NCI-H82 treated with DMSO at 0.1 percent for 48 hours (cell line): ENCODE measurements around the gene SPAG7.
"Not testable (repeated sequence)": the region's sequence is repeated elsewhere in the genome, so short reads cannot be mapped to it uniquely, and the experiment has no call there.

Experiments
- DNase-seq: peaks from one replicate; lab custom pipeline; 2025; ENCODE audit not compliant: unreplicated experiment; lab: John Stamatoyannopoulos, UW

Gene SPAG7

DNA sequence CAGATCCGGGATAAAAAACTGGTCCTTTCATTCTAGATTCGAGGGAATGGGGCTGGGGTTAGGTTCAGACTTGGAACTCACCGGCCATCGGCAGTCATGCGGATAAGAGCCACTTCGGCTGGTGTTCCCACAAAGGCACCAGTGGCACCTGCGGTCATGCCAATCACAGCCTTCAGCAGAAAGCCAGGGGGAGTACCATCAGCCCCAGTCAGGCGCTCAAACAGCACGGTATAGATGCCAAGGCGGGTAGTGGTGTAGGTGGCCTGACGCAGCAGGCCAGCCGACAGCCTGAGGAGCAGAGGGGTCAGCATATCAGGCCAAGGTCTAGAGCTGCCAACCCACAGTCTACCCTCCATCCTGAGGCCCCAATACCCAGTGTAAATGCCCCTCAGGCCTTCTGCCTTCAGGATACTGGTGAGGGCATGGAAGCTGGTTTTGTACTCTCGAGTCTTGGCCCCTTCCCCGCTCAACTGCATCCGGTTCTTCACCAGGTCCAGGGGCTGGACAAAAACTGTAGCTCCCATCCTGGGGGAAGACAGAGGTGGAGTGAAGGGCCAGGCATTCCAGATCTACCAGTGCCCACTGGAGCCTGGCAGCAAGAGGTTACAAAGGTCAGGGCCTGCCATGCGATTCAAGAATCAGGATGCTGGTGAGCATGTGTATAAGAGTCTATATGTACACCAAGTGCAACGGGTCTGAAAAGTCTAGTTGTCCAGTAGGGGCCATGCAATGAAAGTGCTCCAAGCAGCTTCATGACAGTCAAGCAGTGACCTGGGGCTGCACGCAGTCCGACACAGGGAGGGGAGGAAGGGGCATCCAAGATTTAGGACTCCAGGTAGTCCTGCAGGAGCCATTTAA is 28.7 kb downstream of the SPAG7 start:
- no peak for DNase-seq

DNA sequence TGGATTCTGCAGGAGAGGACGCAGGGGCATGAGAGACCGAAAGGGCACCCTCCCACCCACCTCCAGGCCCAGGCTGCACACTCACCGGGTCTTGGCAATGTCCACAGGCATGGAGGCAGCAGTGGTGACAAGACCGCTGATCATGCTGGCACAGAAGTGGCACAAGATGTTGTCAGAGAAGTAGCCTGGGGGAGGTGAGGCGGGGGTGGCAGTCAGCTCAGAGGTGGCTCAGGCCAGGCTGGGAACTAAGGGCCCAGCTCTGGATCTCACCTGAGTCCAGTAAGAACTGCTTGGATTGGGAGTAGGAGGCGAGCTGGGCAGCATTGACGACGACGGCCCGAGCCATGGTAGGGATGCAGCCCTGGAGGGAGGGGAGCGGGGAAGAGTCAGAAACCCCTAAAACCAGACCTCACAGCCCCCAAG is 29.5 kb downstream of the SPAG7 start:
- no peak for DNase-seq

DNA sequence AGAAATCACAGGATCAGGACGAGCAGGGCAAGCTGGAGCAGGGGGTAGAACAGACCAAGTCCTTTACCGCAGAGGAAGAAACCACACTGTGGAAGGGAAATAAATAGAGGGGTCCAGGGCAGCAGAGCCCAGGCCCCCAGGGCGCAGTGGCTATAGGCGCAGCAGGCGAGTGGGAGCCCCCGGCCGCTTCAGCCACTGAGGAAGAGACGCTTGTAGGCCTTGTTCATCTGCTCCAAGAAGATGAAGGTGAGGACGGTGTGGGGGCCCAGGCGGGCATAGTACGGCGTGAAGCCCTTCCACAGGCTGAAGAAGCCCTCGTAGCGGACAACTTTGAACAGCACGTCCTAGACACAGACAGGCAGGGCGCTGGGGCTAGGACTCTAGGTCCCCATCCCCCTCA is 30.1 kb downstream of the SPAG7 start:
- no peak for DNase-seq

DNA sequence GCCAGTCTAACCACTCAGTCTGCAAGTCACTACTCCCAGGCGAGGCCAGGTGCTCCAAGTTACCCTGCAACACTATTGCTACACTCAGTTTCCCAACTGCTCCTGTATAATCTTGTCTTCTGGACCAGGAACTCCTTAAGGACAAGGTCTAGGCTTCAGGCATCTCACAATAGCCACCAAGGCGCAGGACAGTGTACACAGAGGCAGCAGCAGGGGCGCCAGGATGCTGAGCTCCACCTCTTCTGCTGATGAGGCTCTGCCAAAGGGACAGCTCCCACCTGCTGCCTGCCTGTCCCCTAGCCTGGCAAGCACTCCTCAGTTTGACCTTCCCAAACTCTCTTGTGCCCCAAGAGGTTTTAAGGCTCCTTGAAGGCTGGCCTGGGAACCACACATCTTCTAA is 31.2 kb downstream of the SPAG7 start:
- DNase-seq, result no peak

DNA sequence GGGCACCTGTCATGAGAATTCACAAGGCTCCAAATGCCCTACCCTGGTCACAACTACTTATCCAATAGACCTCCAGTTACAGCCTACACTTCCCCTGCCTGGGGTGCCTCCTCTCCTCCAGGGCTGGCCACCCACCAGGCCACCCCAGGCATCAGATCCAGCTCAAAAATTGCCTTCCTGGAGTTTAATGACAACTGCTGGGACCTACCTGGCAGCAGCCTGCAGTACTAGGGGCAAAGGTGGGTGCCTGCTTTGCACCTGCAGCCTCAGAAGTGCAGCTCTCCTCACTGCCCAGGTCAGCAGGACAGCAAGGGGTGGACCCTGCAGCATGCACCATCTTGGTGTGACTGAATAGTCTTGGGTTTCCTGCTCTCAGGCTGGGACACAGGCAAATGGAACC is 32.0 kb downstream of the SPAG7 start:
- no peak for DNase-seq

DNA sequence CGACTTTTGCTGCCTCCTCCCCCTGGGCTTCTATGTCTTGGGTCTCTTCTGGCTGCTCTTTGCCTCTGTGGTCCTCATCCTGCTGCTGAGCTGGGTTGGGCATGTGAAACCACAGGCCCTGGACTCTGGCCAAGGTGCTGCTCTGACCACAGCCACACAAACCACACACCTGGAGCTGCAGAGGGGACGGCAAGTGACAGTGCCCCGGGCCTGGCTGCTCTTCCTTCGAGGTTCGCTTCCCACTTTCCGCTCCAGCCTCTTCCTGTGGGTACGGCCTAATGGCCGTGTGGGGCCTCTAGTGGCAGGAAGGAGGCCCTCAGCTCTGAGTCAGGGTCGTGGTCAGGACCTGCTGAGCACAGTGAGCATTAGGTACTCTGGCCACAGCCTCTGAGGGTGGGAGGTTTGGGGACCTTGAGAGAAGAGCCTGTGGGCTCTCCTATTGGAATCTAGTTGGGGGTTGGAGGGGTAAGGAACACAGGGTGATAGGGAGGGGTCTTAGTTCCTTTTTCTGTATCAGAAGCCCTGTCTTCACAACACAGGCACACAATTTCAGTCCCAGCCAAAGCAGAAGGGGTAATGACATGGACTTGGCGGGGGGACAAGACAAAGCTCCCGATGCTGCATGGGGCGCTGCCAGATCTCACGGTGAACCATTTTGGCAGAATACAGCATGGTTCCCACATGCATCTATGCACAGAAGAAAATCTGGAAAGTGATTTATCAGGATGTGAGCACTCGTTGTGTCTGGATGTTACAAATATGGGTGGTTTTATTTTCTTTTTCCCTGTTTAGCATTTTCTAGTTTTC is 33.2 kb downstream of the SPAG7 start:
- no peak for DNase-seq

DNA sequence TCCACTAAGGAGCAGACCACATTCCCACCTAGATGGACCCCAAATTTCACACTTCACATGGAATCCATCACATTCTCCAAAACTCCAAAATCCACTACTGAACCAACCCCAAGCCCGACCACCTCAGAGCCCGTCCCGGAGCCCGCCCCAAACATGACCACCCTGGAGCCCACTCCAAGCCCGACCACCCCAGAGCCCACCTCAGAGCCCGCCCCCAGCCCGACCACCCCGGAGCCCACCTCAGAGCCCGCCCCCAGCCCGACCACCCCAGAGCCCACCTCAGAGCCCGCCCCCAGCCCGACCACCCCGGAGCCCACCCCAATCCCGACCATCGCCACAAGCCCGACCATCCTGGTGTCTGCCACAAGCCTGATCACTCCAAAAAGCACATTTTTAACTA is 34.0 kb downstream of the SPAG7 start:
- no peak for DNase-seq

DNA sequence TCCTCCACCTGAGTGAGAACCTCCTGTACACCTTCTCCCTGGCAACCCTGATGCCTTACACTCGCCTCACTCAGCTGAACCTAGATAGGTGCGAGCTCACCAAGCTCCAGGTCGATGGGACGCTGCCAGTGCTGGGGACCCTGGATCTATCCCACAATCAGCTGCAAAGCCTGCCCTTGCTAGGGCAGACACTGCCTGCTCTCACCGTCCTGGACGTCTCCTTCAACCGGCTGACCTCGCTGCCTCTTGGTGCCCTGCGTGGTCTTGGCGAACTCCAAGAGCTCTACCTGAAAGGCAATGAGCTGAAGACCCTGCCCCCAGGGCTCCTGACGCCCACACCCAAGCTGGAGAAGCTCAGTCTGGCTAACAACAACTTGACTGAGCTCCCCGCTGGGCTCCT is 34.9 kb downstream of the SPAG7 start:
- no peak for DNase-seq

DNA sequence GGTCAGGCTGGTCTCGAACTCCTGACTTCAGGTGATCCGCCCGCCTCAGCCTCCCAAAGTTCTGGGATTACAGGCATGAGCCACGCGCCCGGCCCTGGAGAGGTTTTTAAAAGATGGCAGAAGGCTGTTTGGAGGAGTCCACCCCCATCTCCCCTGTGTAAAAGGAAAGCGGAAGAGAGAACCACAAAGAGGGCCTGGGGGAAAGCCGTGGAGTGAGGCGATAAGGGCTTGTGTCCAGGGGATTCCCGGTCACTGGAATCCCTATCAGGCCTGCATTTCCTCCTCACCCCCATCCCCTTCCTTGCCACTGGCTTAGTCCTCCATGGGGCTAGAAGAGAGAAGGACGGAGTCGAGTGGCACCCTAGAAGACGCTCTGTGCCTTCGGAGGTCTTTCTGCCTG is 35.7 kb downstream of the SPAG7 start, which contains the start of gene GP1BA:
Gene GP1BA, plus strand, starts transcription at position 315 of the 400 bp plus-strand sequence. CDS start 328 bp downstream, outside the sequence.
- DNase-seq, result no peak

DNA sequence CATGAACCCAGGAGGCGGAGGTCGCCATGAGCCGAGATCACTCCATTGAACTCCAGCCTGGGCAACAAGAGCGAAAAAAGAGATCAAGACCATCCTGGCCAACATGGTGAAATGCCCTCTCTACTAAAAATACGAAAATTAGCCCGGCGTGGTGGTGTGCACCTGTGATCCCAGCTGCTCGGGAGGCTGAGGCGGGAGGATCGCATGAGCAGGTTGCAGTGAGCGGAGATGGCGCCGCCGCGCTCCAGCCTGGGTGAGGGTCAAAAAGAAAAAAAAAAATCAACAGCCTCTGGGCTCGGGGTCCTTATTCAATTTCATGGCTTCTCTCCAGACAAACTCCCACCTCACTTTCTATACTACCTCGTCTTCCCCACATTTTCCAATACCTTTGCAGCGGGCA is 38.7 kb downstream of the SPAG7 start:
- DNase-seq, result no peak

DNA sequence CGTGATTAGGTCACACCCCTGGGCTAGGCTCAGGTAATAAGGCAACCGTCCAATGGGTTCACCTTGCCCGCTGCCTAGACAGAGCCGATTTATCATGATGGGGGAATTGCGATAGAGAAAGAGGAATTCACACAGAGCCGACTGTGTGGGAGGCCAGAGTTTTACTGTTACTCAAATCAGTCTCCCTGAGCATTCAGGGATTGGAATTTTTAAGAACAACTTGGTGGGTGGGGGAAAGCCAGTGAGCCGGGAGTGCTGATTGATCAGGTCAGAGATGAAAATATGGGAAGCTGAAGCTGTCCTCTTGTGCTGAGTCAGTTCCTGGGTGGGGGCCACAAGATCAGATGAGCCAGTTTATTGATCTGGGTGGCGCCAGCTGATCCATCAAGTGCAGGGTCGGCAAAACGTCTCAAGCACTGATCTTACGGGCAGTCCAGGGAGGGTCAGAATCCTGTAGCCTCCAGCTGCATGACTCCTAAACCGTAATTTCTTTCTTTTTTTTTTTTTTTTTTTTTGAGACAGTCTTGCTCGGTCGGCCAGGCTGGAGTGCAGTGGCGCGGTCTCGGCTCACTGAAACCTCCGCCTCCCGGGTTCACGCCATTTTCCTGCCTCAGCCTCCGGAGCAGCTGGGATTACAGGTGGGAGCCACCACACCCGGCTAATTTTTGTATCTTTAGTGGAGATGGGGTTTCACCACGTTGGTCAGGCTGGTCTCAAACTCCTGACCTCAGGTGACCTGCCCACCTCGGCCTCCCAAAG is 40.9 kb downstream of the SPAG7 start:
- not testable (repeated sequence) for DNase-seq

DNA sequence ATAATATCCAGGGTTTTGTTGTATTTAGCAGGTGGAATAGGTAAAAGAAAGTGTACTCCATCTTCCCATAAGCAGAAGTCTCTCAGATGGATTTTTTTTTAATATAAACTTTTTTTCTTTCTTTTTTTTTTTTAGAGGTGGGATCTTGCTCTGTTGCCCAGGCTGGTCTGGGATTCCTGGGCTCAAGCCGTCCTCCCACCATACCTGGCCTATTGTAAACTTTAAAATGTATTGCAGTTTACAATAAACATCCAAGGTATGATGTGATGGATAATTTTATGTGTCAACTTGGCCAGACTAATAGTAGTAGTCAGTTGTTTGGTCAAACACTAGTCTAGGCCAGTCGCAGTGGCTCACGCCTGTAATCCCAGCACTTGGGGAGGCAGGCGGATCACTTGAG is 46.3 kb downstream of the SPAG7 start:
- DNase-seq, result no peak

DNA sequence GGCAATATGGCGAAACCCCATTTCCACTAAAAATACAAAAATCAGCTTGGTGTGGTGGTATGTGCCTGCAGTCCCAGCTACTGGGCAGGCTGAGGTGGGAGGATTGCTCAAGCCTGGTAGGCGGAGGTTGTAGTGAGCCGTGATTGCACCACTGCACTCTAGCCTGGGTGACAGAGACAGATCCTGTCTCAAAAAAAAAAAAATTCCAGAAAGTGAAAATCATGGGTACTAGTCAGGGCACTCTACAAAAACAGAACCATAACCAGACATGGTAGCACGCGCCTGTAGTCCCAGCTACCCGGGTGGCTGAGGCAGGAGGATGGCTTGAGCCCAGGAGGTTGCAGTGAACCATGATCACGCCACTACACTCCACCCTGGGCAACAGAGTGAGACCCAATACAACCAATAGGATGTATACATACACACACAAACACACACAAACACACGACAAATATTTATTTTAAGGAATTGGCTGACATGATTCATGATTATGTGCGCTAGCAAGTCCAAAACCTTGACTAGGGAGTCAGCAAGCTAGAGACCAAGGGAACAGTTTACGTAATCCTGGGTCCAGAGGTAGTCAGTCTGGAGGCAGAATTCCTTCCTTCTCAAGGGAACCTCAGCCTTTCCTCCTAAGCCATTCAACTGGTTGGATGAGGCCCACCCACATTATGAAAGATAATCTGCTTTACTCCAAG is 47.1 kb downstream of the SPAG7 start:
- DNase-seq, result no peak

DNA sequence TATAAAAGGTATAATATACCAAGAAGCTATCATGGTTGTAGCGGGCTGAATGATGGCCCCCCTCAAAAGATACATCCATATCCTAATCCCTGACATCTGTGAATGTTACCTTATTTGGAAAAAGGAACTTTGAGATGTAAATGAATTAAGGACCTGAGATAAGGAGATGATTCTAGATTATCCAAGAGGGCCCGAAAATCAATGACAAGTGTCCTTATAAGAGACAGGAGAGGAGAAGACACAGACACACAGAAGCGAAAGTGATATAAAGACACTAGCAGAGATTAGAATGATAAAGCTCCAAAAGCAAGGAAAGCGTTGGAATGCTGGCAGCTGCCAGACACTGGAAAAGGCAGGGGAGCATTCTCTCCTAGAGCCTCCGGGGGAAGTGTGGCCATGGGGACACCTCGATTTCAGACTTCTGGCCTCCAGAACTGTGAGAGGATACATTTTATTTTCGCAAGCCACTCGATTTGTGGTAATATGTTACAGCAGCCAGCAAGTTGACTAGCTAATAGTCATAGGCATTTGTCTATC is 48.0 kb downstream of the SPAG7 start:
- DNase-seq, result peak; percentile 19

DNA sequence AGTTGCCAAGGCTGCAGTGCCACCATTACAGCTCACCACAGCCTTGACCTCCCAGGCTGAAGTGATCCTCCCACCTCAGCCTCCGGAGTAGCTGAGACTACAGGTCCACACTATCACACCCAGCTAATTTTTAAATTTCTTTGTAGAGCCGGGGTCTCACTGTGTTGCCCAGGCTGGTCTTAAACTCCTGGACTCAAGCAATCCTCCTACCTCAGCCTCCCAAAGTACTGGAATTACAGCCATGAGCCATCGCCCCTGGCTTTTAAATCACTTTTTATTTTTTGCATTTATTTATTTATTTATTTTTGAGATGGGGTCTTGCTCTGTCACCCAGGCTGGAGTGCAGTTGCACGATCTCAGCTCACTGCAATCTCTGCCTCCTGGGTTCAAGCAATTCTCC is 53.1 kb downstream of the SPAG7 start:
- DNase-seq, result not testable (repeated sequence)

DNA sequence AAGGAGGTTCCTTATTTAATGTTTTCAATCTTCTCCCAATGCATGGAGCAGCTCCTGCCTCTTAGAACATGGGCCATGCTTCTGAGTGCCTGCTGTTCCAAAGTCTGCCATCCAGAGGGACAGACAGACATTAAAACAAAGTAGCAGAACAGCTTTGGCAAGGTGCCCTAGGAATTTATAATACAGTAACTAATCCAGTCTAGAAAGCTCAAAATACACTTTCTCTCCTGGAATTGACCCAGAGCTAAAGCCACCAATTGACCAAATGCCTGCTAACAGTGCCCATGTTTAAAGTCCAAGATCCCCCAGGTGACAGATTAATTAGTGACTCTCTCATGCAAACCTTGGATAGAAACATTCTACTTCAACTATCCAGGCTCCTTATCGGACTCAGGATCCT is 53.6 kb downstream of the SPAG7 start:
- no peak for DNase-seq
